GM12878 (cell line): ENCODE measurements around the gene COL20A1. TPM values are rescaled to one million over a fixed set of nuclear protein-coding genes. Genes with fewer than 3 reads are reported as not detected.

ENCODE experiments used
- ATAC-seq: fragments of 200-7000 bp; cut with Tn5 transposase; 3 replicates; pipeline ENCODE4 v1.9.1; 2020; ENCODE audit warnings: mild to moderate bottlenecking, moderate library complexity
- BruUV-seq: library from RNA; stranded (reverse); fragments of 400-500 nt; replicated peaks from 2 replicates; lab custom pipeline; 2021; lab: Mats Ljungman, UMichigan
- CTCF ChIA-PET: fragments of 300-600 bp; sonication (Branson Sonifier 250); formaldehyde crosslinking; extraction: SDS; loops from one replicate; lab custom pipeline; 2021; ENCODE audit warnings: inconsistent platforms; lab: Yijun Ruan, JAX
- POLR2A ChIA-PET: fragments of 350-600 bp; formaldehyde crosslinking; extraction: SDS; loops from one replicate; lab custom pipeline; 2021; ENCODE audit warnings: inconsistent platforms; lab: Charles Lee
- RAD21 ChIA-PET: fragments of 300-600 bp; sonication (Branson Sonifier 250); formaldehyde crosslinking; loops from one replicate; lab custom pipeline; 2023; ENCODE audit warnings: antibody characterized with exemption; ENCODE audit not compliant: unreplicated experiment; lab: Charles Lee
- SMC1A ChIA-PET: fragments of 300-600 bp; sonication (Branson Sonifier 250); formaldehyde crosslinking; loops from one replicate; lab custom pipeline; 2023; ENCODE audit not compliant: unreplicated experiment, uncharacterized antibody; lab: Charles Lee
- DNase-seq: peaks from one replicate; pipeline ENCODE4 v3.0.0-alpha.2; 2011; ENCODE audit warnings: low read depth, low spot score
- FAIRE-seq: peaks from 3 replicates; lab custom pipeline; 2011; peaks lifted over from hg19 to GRCh38; lab: Jason Lieb, UNC
- H2AFZ ChIP-seq: 2 replicates; pipeline ENCODE4 v1.6.0; 2011; ENCODE audit warnings: low read depth, low read length, control low read depth; ENCODE audit not compliant: control insufficient read depth
- H3K27ac ChIP-seq: 2 replicates; pipeline ENCODE4 v1.5.1; 2011; ENCODE audit warnings: control low read depth; ENCODE audit not compliant: control insufficient read depth, insufficient read depth
- H3K27me3 ChIP-seq, 2 experiments: replicated peaks in 1 of 2; 2 replicates each; pipeline versions ENCODE4 v1.6.0 to v1.6.1; 2011; ENCODE audit warnings: low read length in 1 of 2; ENCODE audit not compliant: control insufficient read depth in 2 of 2, insufficient read depth in 2 of 2
- H3K36me3 ChIP-seq, 2 experiments: 2 replicates each; pipeline ENCODE4 v1.5.1; 2011; ENCODE audit warnings: low read length in 1 of 2; ENCODE audit not compliant: control insufficient read depth in 2 of 2, insufficient read depth in 2 of 2
- H3K4me1 ChIP-seq: 2 replicates; pipeline ENCODE4 v1.6.1; 2011; ENCODE audit warnings: mild to moderate bottlenecking, low read length, moderate library complexity, mixed read lengths; ENCODE audit not compliant: control insufficient read depth, insufficient read depth
- H3K4me2 ChIP-seq: 2 replicates; pipeline ENCODE4 v1.6.0; 2011; ENCODE audit warnings: control low read depth; ENCODE audit not compliant: control insufficient read depth, insufficient read depth
- H3K4me3 ChIP-seq: fragments of 200-600 bp; sonication (generic); 2 replicates; pipeline ENCODE4 v1.5.1; 2016
- H3K79me2 ChIP-seq: 2 replicates; pipeline ENCODE4 v1.6.0; 2011; ENCODE audit warnings: low read length; ENCODE audit not compliant: control insufficient read depth, insufficient read depth
- H3K9ac ChIP-seq: 2 replicates; pipeline ENCODE4 v1.8.0; 2011; ENCODE audit warnings: low read length, control low read depth, mixed read lengths; ENCODE audit not compliant: control insufficient read depth, insufficient read depth
- H3K9me3 ChIP-seq: replicated peaks from 3 replicates; pipeline ENCODE4 v1.5.1; 2011; ENCODE audit warnings: mild to moderate bottlenecking, low read length; ENCODE audit not compliant: control insufficient read depth, insufficient read depth
- H4K20me1 ChIP-seq: 2 replicates; pipeline ENCODE4 v1.6.0; 2011; ENCODE audit not compliant: control insufficient read depth, insufficient read depth
- CHD1 ChIP-seq: IDR thresholded peaks from 2 replicates; pipeline ENCODE4 v1.6.1; 2012; ENCODE audit warnings: low read depth, low read length, improper control_type of control experiment
- ESRRA ChIP-seq: IDR thresholded peaks from 2 replicates; pipeline ENCODE4 v1.6.1; 2012; ENCODE audit warnings: mild to moderate bottlenecking, low read length, improper control_type of control experiment
- ETV6 ChIP-seq, 2 experiments: fragments of 450-650 bp in 1 of 2; IDR thresholded peaks in 1 of 2; conservative IDR thresholded peaks in 1 of 2; 2 replicates each; pipeline ENCODE4 v1.6.1; 2014; ENCODE audit warnings: antibody characterized with exemption in 1 of 2, borderline replicate concordance in 1 of 2, low read depth in 1 of 2, mild to moderate bottlenecking in 1 of 2, moderate library complexity in 1 of 2
- MTA3 ChIP-seq: IDR thresholded peaks from 2 replicates; pipeline ENCODE4 v1.6.1; 2012; ENCODE audit warnings: low read length, inconsistent platforms, borderline replicate concordance
- RB1 ChIP-seq: fragments of 450-650 bp; formaldehyde crosslinking; IDR thresholded peaks from 2 replicates; pipeline ENCODE4 v1.6.1; 2017; ENCODE audit warnings: mild to moderate bottlenecking, borderline replicate concordance
- RFX5 ChIP-seq: IDR thresholded peaks from 2 replicates; pipeline ENCODE4 v1.6.1; 2011; ENCODE audit warnings: low read depth, low read length, improper control_type of control experiment
- SMAD5 ChIP-seq: IDR thresholded peaks from 2 replicates; pipeline ENCODE4 v1.6.1; 2016; ENCODE audit warnings: antibody characterized with exemption, low read depth
- SMARCA5 ChIP-seq: fragments of 450-650 bp; IDR thresholded peaks from 2 replicates; pipeline ENCODE4 v1.6.1; 2017; ENCODE audit warnings: mild to moderate bottlenecking
- SREBF2 ChIP-seq: IDR thresholded peaks from 2 replicates; pipeline ENCODE4 v1.6.1; 2012; ENCODE audit warnings: mild to moderate bottlenecking, low read length
- TCF7 ChIP-seq: IDR thresholded peaks from 2 replicates; pipeline ENCODE4 v1.6.1; 2014; ENCODE audit warnings: antibody characterized with exemption, borderline replicate concordance
- ZNF622 ChIP-seq: fragments of 450-650 bp; IDR thresholded peaks from 2 replicates; pipeline ENCODE4 v1.6.1; 2017; ENCODE audit warnings: mild to moderate bottlenecking, inconsistent platforms
- WGBS: methylation state at CpG from one replicate; pipeline ENCODE4 v1.1.6; 2016; ENCODE audit warnings: low lambda C conversion rate; ENCODE audit not compliant: insufficient replicate concordance, insufficient coverage; ENCODE audit errors: missing lambda C conversion rate; 5-methylcytosine and 5-hydroxymethylcytosine counted together
- in situ Hi-C: fragments of 300-500 bp; cut with MboI; formaldehyde crosslinking; loops from 9 replicates; pipeline ENCODE4 v1.14.3; 2018; ENCODE audit warnings: mixed read lengths
- intact Hi-C: fragments of 100-400 bp; cut with micrococcal nuclease; formaldehyde crosslinking; loops from one replicate; pipeline ENCODE4 v1.14.2; 2022; ENCODE audit not compliant: unreplicated experiment
- polyA plus RNA-seq, 11 experiments: library from polyadenylated mRNA; depleted of rRNA in 4 of 11; unstranded in 6 of 11; stranded (reverse) in 5 of 11; fragments of >200 nt; fragmentation: Nextera tagmentation in 4 of 11; fragmentation: Illumina TruSeq in 1 of 11; extraction: Ambion mirVana in 4 of 11; extraction: Trizol in 1 of 11; gene quantifications; 1 replicate in 1 of 11; 2 replicates in 10 of 11; pipeline versions ENCODE4 v1.2.1 to v1.2.3, GENCODE V29; 2011 to 2016; ENCODE audit warnings: inconsistent platforms in 2 of 11, missing spikeins in 2 of 11, low read depth in 1 of 11
- total RNA-seq, 4 experiments: library from RNA; depleted of rRNA in 3 of 4; stranded (reverse); fragments of >200 nt in 3 of 4; fragmentation: Illumina TruSeq in 1 of 4; extraction: Trizol in 1 of 4; gene quantifications; 2 replicates each; pipeline versions ENCODE4 v1.2.1 to v1.2.3, GENCODE V29; 2013 to 2021
- TF ChIP-seq, protein P1 (sequence below): fragments of 450-650 bp; formaldehyde crosslinking; IDR thresholded peaks from 2 replicates; pipeline ENCODE4 v1.4.0; 2020; ENCODE audit warnings: mild to moderate bottlenecking, moderate library complexity
- TF ChIP-seq, protein P2 (sequence below): IDR thresholded peaks from 2 replicates; pipeline ENCODE4 v1.6.1; 2011; ENCODE audit warnings: borderline replicate concordance, low read depth, mild to moderate bottlenecking, moderate library complexity, low read length; ENCODE audit not compliant: insufficient read depth, poor library complexity, severe bottlenecking
- TF ChIP-seq, protein P3 (sequence below): IDR thresholded peaks from 2 replicates; pipeline ENCODE4 v1.6.1; 2011; ENCODE audit warnings: borderline replicate concordance, low read depth, mild to moderate bottlenecking, moderate library complexity, mixed read lengths, low read length; ENCODE audit not compliant: insufficient read depth; ENCODE audit errors: extremely low read length
- TF ChIP-seq, protein P4 (sequence below): fragments of 150-350 bp; IDR thresholded peaks from 2 replicates; pipeline ENCODE4 v1.6.1; 2014; ENCODE audit warnings: mild to moderate bottlenecking, low read depth, low read length

Gene COL20A1
- total and polyA plus RNA-seq, 10 of the 15 experiments (the other 5 are each of a cell fraction or from before 2014, with no cell fraction given) = not detected

DNA sequence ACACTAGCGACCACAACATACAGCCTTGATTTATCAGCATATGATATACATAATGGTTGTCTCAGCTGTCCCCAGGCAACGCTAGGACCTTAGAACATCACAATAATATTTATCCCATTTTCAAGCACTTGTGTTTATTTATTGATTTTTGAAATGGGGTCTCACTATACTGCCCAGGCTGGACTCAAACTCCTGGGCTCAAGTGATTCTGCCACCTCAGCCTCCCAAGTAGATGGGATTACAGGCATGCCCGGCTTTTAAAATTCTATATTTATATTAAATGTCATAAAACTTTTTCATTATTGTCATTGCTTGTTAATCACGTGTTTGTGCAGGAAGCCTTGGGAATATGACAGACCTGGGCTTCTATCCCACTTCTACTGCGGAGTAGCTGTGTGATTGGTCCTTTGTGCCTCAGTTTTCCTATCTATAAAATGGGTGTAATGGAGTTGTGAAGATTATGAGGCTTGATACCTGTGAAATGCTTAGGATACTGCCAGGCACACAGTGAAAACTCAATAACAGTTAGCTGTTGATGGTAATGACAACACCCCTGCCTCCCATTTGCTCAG is 10.2 kb downstream of the COL20A1 start:
- in situ Hi-C loops = no loop called here
- H3K9ac ChIP-seq = no peak overlapping the region

More for the DNA sequence above, 10.2 kb downstream of the COL20A1 start:
- Histone ChIP-seq H3K4me1 (no peaks in the 10 kb centered on the region), H3K27me3 (no peaks in the 10 kb centered on the region), H3K4me3 (no peak overlapping the region), H3K79me2 (no peaks in the 10 kb centered on the region), H4K20me1 (no peaks in the 10 kb centered on the region), H2AFZ (no peak overlapping the region), H3K27ac (no peak overlapping the region), H3K9me3 (no peaks in the 10 kb centered on the region), H3K36me3 (no peaks in the 10 kb centered on the region), H3K4me2 (no peak overlapping the region)
- intact Hi-C loops = no loop called here
- TF ChIP-seq, protein P1, sequence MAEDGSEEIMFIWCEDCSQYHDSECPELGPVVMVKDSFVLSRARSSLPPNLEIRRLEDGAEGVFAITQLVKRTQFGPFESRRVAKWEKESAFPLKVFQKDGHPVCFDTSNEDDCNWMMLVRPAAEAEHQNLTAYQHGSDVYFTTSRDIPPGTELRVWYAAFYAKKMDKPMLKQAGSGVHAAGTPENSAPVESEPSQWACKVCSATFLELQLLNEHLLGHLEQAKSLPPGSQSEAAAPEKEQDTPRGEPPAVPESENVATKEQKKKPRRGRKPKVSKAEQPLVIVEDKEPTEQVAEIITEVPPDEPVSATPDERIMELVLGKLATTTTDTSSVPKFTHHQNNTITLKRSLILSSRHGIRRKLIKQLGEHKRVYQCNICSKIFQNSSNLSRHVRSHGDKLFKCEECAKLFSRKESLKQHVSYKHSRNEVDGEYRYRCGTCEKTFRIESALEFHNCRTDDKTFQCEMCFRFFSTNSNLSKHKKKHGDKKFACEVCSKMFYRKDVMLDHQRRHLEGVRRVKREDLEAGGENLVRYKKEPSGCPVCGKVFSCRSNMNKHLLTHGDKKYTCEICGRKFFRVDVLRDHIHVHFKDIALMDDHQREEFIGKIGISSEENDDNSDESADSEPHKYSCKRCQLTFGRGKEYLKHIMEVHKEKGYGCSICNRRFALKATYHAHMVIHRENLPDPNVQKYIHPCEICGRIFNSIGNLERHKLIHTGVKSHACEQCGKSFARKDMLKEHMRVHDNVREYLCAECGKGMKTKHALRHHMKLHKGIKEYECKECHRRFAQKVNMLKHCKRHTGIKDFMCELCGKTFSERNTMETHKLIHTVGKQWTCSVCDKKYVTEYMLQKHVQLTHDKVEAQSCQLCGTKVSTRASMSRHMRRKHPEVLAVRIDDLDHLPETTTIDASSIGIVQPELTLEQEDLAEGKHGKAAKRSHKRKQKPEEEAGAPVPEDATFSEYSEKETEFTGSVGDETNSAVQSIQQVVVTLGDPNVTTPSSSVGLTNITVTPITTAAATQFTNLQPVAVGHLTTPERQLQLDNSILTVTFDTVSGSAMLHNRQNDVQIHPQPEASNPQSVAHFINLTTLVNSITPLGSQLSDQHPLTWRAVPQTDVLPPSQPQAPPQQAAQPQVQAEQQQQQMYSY (CRISPR knock-in tag) = no peak
- TF ChIP-seq SMARCA5 (no peak), RB1 (no peak), TCF7 (no peak), SREBF2 (no peak), RFX5 (no peak), MTA3 (no peak), ZNF622 (no peak), ESRRA (no peak), SMAD5 (no peak), CHD1 (no peak), ETV6 (conservative IDR thresholded peaks at IDR 0.05 in 1 of 2, IDR thresholded peaks at IDR 0.05 in 1 of 2; ENCODE audit: borderline replicate concordance in 1 of 2, low read depth in 1 of 2) (no peak)
- TF ChIP-seq, protein P2, sequence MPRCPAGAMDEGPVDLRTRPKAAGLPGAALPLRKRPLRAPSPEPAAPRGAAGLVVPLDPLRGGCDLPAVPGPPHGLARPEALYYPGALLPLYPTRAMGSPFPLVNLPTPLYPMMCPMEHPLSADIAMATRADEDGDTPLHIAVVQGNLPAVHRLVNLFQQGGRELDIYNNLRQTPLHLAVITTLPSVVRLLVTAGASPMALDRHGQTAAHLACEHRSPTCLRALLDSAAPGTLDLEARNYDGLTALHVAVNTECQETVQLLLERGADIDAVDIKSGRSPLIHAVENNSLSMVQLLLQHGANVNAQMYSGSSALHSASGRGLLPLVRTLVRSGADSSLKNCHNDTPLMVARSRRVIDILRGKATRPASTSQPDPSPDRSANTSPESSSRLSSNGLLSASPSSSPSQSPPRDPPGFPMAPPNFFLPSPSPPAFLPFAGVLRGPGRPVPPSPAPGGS = no peak
- TF ChIP-seq, protein P3, sequence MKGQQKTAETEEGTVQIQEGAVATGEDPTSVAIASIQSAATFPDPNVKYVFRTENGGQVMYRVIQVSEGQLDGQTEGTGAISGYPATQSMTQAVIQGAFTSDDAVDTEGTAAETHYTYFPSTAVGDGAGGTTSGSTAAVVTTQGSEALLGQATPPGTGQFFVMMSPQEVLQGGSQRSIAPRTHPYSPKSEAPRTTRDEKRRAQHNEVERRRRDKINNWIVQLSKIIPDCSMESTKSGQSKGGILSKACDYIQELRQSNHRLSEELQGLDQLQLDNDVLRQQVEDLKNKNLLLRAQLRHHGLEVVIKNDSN = no peak
- TF ChIP-seq, protein P4, sequence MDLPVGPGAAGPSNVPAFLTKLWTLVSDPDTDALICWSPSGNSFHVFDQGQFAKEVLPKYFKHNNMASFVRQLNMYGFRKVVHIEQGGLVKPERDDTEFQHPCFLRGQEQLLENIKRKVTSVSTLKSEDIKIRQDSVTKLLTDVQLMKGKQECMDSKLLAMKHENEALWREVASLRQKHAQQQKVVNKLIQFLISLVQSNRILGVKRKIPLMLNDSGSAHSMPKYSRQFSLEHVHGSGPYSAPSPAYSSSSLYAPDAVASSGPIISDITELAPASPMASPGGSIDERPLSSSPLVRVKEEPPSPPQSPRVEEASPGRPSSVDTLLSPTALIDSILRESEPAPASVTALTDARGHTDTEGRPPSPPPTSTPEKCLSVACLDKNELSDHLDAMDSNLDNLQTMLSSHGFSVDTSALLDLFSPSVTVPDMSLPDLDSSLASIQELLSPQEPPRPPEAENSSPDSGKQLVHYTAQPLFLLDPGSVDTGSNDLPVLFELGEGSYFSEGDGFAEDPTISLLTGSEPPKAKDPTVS = no peak
- BruUV-seq = no TSS peak
- ChIA-PET SMC1A (no interaction called here), POLR2A (no interaction called here), RAD21 (no interaction called here), CTCF (no interaction called here)
- 59% methylated on average over 5 of the region's 5 CpGs for WGBS
- DNase-seq = no peak
- no peak for ATAC-seq
- no peak for FAIRE-seq
